K562 (cell line): ENCODE results near the gene TRMT44. TPM values are rescaled to one million over a fixed set of nuclear protein-coding genes. Genes with fewer than 3 reads are reported as not detected.

Source experiments
- ATAC-seq: fragments of 200-7000 bp; cut with Tn5 transposase; 3 replicates; pipeline ENCODE4 v1.9.1; 2020; ENCODE audit warnings: moderate library complexity
- BruUV-seq: library from RNA; stranded (reverse); fragments of 400-500 nt; replicated peaks from 2 replicates; lab custom pipeline; 2021; lab: Mats Ljungman, UMichigan
- CTCF ChIA-PET: fragments of 300-600 bp; formaldehyde crosslinking; extraction: SDS; loops from one replicate; lab custom pipeline; 2021; ENCODE audit warnings: low intra/inter-chr PET ratio; lab: Yijun Ruan, JAX
- POLR2A ChIA-PET: fragments of 300-600, 350-650 bp; sonication (Branson Sonifier 250); formaldehyde crosslinking; extraction: SDS; loops from one replicate; lab custom pipeline; 2021; ENCODE audit warnings: antibody characterized with exemption, inconsistent platforms; lab: Yijun Ruan, JAX
- DNase-seq, 4 experiments: peaks; one replicate each; pipeline versions ENCODE4 v3.0.0 to v3.0.0-alpha.2; 2011 to 2018; ENCODE audit warnings: low spot score in 3 of 4, mixed read lengths in 3 of 4; ENCODE audit errors: extremely low read depth in 1 of 4
- FAIRE-seq: peaks from 2 replicates; lab custom pipeline; 2011; peaks lifted over from hg19 to GRCh38; lab: Jason Lieb, UNC
- H2AFZ ChIP-seq: 2 replicates; pipeline ENCODE4 v1.6.0; 2011; ENCODE audit warnings: low read depth, low read length, control low read depth, inconsistent platforms
- H3K27ac ChIP-seq: fragments of 200-600 bp; 3 replicates; pipeline ENCODE4 v1.8.0; 2011; ENCODE audit warnings: low read depth, mild to moderate bottlenecking, control low read depth, inconsistent platforms, low read length, moderate library complexity, mixed read lengths; ENCODE audit errors: extremely low read depth
- H3K27me3 ChIP-seq, 2 experiments: fragments of 300-600 bp in 1 of 2; 2 replicates in 1 of 2; 3 replicates in 1 of 2; pipeline versions ENCODE4 v1.6.0 to v1.8.0; 2011; ENCODE audit warnings: inconsistent platforms in 2 of 2, low read length in 2 of 2, mild to moderate bottlenecking in 1 of 2, mixed read lengths in 1 of 2, moderate library complexity in 1 of 2; ENCODE audit not compliant: control insufficient read depth in 2 of 2, insufficient read depth in 2 of 2
- H3K36me3 ChIP-seq: fragments of 300-600 bp; 3 replicates; pipeline ENCODE4 v1.8.0; 2011; ENCODE audit warnings: mild to moderate bottlenecking, low read length, inconsistent platforms; ENCODE audit not compliant: control insufficient read depth, insufficient read depth
- H3K4me1 ChIP-seq, 2 experiments: fragments of 200-600 bp in 1 of 2; replicated peaks in 1 of 2; 2 replicates in 1 of 2; 3 replicates in 1 of 2; pipeline versions ENCODE4 v1.5.1 to v1.8.0; 2011; ENCODE audit warnings: inconsistent platforms in 2 of 2, low read length in 2 of 2, mild to moderate bottlenecking in 1 of 2, mixed read lengths in 1 of 2, moderate library complexity in 1 of 2; ENCODE audit not compliant: control insufficient read depth in 2 of 2, insufficient read depth in 2 of 2
- H3K4me2 ChIP-seq: 2 replicates; pipeline ENCODE4 v1.6.1; 2011; ENCODE audit warnings: low read length, control low read depth, inconsistent platforms, mixed read lengths; ENCODE audit not compliant: insufficient read depth
- H3K4me3 ChIP-seq: fragments of 200-600 bp; sonication (generic), shearing (Covaris generic); 2 replicates; pipeline ENCODE4 v1.5.1; 2016; ENCODE audit warnings: control low read depth, inconsistent platforms
- H3K79me2 ChIP-seq: fragments of 200-600 bp; 3 replicates; pipeline ENCODE4 v1.8.0; 2011; ENCODE audit warnings: low read length, inconsistent platforms; ENCODE audit not compliant: control insufficient read depth, insufficient read depth
- H3K9ac ChIP-seq, 2 experiments: 2 replicates each; pipeline versions ENCODE4 v1.6.0 to v1.6.1; 2011; ENCODE audit warnings: low read depth in 2 of 2, low read length in 2 of 2, control low read depth in 1 of 2, inconsistent platforms in 1 of 2, mild to moderate bottlenecking in 1 of 2, mixed read lengths in 1 of 2; ENCODE audit not compliant: insufficient read depth in 1 of 2
- H3K9me1 ChIP-seq: one replicate; pipeline ENCODE4 v1.6.0; 2011; ENCODE audit warnings: inconsistent platforms, mild to moderate bottlenecking, low read length, moderate library complexity; ENCODE audit not compliant: control insufficient read depth, insufficient read depth
- H3K9me3 ChIP-seq: replicated peaks from 2 replicates; pipeline ENCODE4 v1.5.1; 2011; ENCODE audit warnings: low read depth, low read length, inconsistent platforms; ENCODE audit not compliant: control insufficient read depth, insufficient read depth
- H4K20me1 ChIP-seq: replicated peaks from 2 replicates; pipeline ENCODE4 v1.6.1; 2011; ENCODE audit warnings: low read length, inconsistent platforms, mixed read lengths; ENCODE audit not compliant: control insufficient read depth, insufficient read depth
- DEAF1 ChIP-seq: fragments of 450-650 bp; formaldehyde crosslinking; IDR thresholded peaks from 2 replicates; pipeline ENCODE4 v1.4.0; 2020; ENCODE audit warnings: mild to moderate bottlenecking, moderate library complexity
- E2F3 ChIP-seq: fragments of 250-450 bp; sonication (Bioruptor Pico); IDR thresholded peaks from 2 replicates; pipeline ENCODE4 v1.4.0; 2020; ENCODE audit warnings: mild to moderate bottlenecking
- HDAC8 ChIP-seq: fragments of 450-650 bp; IDR thresholded peaks from 2 replicates; pipeline ENCODE4 v1.6.1; 2016; ENCODE audit warnings: mild to moderate bottlenecking, missing genetic modification characterization, moderate library complexity, missing compliant biosample characterization
- HINFP ChIP-seq: fragments of 450-650 bp; conservative IDR thresholded peaks from 2 replicates; pipeline ENCODE4 v1.6.1; 2016; ENCODE audit warnings: missing genetic modification characterization, low read depth, mild to moderate bottlenecking, control low read depth, missing compliant biosample characterization
- ZNF354B ChIP-seq: fragments of 250-450 bp; sonication (Bioruptor Pico); IDR thresholded peaks from 2 replicates; pipeline ENCODE4 v1.4.0; 2020
- ZNF668 ChIP-seq: fragments of 250-450 bp; sonication (Bioruptor Pico); IDR thresholded peaks from 2 replicates; pipeline ENCODE4 v1.8.0; 2022; ENCODE audit warnings: mild to moderate bottlenecking, inconsistent platforms
- WGBS: fragments of 100-300 bp; shearing (Covaris generic); methylation state at CpG from one replicate; pipeline ENCODE4 v1.1.6; 2016; ENCODE audit warnings: low coverage, mixed read lengths; ENCODE audit not compliant: insufficient coverage; ENCODE audit errors: missing lambda C conversion rate; 5-methylcytosine and 5-hydroxymethylcytosine counted together
- in situ Hi-C: fragments of 300-500 bp; cut with MboI; formaldehyde crosslinking; loops from 4 replicates; pipeline ENCODE4 v1.15.0; 2018; ENCODE audit warnings: inconsistent platforms, mixed read lengths
- intact Hi-C: fragments of 100-400 bp; cut with micrococcal nuclease; formaldehyde crosslinking; loops from 2 replicates; pipeline ENCODE4 v1.14.2; 2022
- polyA plus RNA-seq, 8 experiments: library from polyadenylated mRNA; depleted of rRNA in 4 of 8; stranded (reverse) in 5 of 8; unstranded in 3 of 8; fragments of >200 nt; fragmentation: Nextera tagmentation in 2 of 8; fragmentation: Illumina TruSeq in 1 of 8; extraction: Ambion mirVana in 2 of 8; extraction: Trizol in 1 of 8; gene quantifications; 2 replicates each; pipeline versions ENCODE4 v1.2.1 to v1.2.3, GENCODE V29; 2011 to 2014; ENCODE audit warnings: inconsistent platforms in 1 of 8, missing spikeins in 1 of 8
- total RNA-seq, 7 experiments: library from RNA; depleted of rRNA in 6 of 7; stranded (reverse); fragments of >200 nt in 6 of 7; fragmentation: Illumina TruSeq in 2 of 7; extraction: Trizol in 2 of 7; gene quantifications; 2 replicates each; pipeline versions ENCODE4 v1.2.1 to v1.2.3, GENCODE V29; 2011 to 2021; ENCODE audit warnings: low replicate concordance in 1 of 7
- TF ChIP-seq, protein P1 (sequence below): fragments of 250-450 bp; sonication (Bioruptor Pico); IDR thresholded peaks from 2 replicates; pipeline ENCODE4 v1.9.0; 2021; ENCODE audit warnings: mild to moderate bottlenecking

Gene TRMT44
- total and polyA plus RNA-seq, 9 of the 15 experiments (the other 6 are each of a cell fraction or from before 2014, with no cell fraction given) = 1.2 to 18.6 (median 10.0) TPM

DNA sequence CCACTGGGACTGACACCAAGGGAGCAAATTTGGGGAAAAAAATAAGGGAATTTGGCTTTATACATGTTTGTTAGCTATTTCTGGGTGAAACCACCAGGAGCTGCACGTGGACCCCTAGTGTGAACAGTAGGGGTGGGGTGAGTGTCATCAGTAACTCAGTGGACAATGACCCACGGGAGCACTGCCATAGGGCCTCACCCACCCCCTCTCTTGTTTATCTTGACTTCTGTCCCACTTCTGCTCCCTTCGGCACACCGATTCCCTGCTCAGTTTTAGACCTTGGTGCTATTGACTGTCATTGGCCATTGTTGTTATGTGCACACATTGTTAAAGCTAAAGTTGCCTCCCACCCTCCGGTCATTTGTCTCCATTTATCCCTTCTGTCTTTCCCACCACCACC, 9.0 kb upstream of the TRMT44 start:
- ATAC-seq = no peak
- no TSS peak for BruUV-seq
- H3K27ac ChIP-seq = no peak overlapping the region
- no peak overlapping the region for H3K4me3 ChIP-seq
- 45% methylated on average over 5 of the region's 5 CpGs for WGBS
- ChIA-PET POLR2A (interaction anchor here (0.6 to 1.7 kb wide), 2 partner anchors 41 to 118 kb away, joined by 3 to 4 read pairs; no protein-coding TSS in a partner anchor), CTCF (no interaction called here)
- H3K9me1 ChIP-seq = peaks cover 3% of the 10 kb centered on the region
- FAIRE-seq = no peak
- no peak overlapping the region; a peak in 1 of 4 replicates for H3K9ac ChIP-seq
- no peak for DNase-seq
- in situ Hi-C loops = no loop called here
- H3K4me1 ChIP-seq = peaks cover 5 to 19% of the 10 kb centered on the region in 2 experiments; a peak in 4 of 5 replicates
- H3K4me2 ChIP-seq = no peak overlapping the region
- intact Hi-C loops = no loop called here
- peaks cover 4% of the 10 kb centered on the region; the same call in 2 of the 3 replicates for H3K36me3 ChIP-seq
- no peaks in the 10 kb centered on the region for H3K27me3 ChIP-seq
- H3K79me2 ChIP-seq = peaks cover 8% of the 10 kb centered on the region; the same call in 1 of the 3 replicates
- H2AFZ ChIP-seq = no peak overlapping the region
- peaks cover 10% of the 10 kb centered on the region for H4K20me1 ChIP-seq
- no peaks in the 10 kb centered on the region for H3K9me3 ChIP-seq
- no peak for TF ChIP-seq DEAF1
- TF ChIP-seq HDAC8 (tag) = no peak
- no peak for TF ChIP-seq ZNF354B (CRISPR knock-in tag)
- TF ChIP-seq E2F3 (CRISPR knock-in tag) = no peak
- TF ChIP-seq HINFP (tag) = no peak
- no peak for TF ChIP-seq ZNF668 (CRISPR knock-in tag)
- TF ChIP-seq, protein P1, sequence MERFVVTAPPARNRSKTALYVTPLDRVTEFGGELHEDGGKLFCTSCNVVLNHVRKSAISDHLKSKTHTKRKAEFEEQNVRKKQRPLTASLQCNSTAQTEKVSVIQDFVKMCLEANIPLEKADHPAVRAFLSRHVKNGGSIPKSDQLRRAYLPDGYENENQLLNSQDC (CRISPR knock-in tag) = no peak
